ENCODE data around the gene USP30. TPM values are rescaled to one million over a fixed set of nuclear protein-coding genes. Genes with fewer than 3 reads are reported as not detected.
"Not testable (repeated sequence)": the region's sequence is repeated elsewhere in the genome, so short reads cannot be mapped to it uniquely, and the experiment has no call there.

The USP30 gene
- total RNA-seq: 20.4 TPM

GRCh38 chr12:109052414-109053323 lies at the start of gene USP30:
TSS of gene USP30 (plus strand) at chr12:109052576. CDS start at chr12:109052679, 103 bp downstream.
- DNase-seq (ENCODE audit: low spot score): peak; percentile 82

GRCh38 chr12:109004017-109004416 lies 48.4 kb upstream of the USP30 start:
- no peak for DNase-seq (ENCODE audit: low spot score)

GRCh38 chr12:109009766-109010165 lies 42.6 kb upstream of the USP30 start:
- no peak for DNase-seq (ENCODE audit: low spot score)

GRCh38 chr12:109010259-109010658 lies 42.1 kb upstream of the USP30 start:
- no peak for DNase-seq (ENCODE audit: low spot score)

GRCh38 chr12:109014984-109015765 lies 37.2 kb upstream of the USP30 start:
- no peak for DNase-seq (ENCODE audit: low spot score)

GRCh38 chr12:109016016-109016415 lies 36.4 kb upstream of the USP30 start:
- no peak for DNase-seq (ENCODE audit: low spot score)

GRCh38 chr12:109016978-109017377 lies 35.4 kb upstream of the USP30 start:
- no peak for DNase-seq (ENCODE audit: low spot score)

- no peak for DNase-seq (ENCODE audit: low spot score)
Measured at GRCh38 chr12:109018296-109018695, 34.1 kb upstream of the USP30 start.

- DNase-seq (ENCODE audit: low spot score): no peak
Measured at GRCh38 chr12:109020146-109020795, 32.1 kb upstream of the USP30 start.

- peak; percentile 83 for DNase-seq (ENCODE audit: low spot score)
Measured at GRCh38 chr12:109020796-109021380, 31.5 kb upstream of the USP30 start, which contains the start of gene SVOP. TSS of gene SVOP (minus strand) at chr12:109021068. CDS start at chr12:109020868, 200 bp downstream.

GRCh38 chr12:109027767-109028166 lies 24.6 kb upstream of the USP30 start:
- DNase-seq (ENCODE audit: low spot score): no peak

- not testable (repeated sequence) for DNase-seq (ENCODE audit: low spot score)
Measured at GRCh38 chr12:109028624-109029023, 23.8 kb upstream of the USP30 start.

GRCh38 chr12:109029411-109029810 lies 23.0 kb upstream of the USP30 start:
- DNase-seq (ENCODE audit: low spot score): no peak

GRCh38 chr12:109033239-109034196 lies 18.9 kb upstream of the USP30 start:
- no peak for DNase-seq (ENCODE audit: low spot score)

- DNase-seq (ENCODE audit: low spot score): no peak
Measured at GRCh38 chr12:109036975-109037374, 15.4 kb upstream of the USP30 start.

GRCh38 chr12:109044241-109044640 lies 8.1 kb upstream of the USP30 start:
- no peak for DNase-seq (ENCODE audit: low spot score)

- no peak for DNase-seq (ENCODE audit: low spot score)
Measured at GRCh38 chr12:109047081-109047805, 5.1 kb upstream of the USP30 start.

GRCh38 chr12:109048706-109049105 lies 3.7 kb upstream of the USP30 start:
- not testable (repeated sequence) for DNase-seq (ENCODE audit: low spot score)

GRCh38 chr12:109049794-109050193 lies 2.6 kb upstream of the USP30 start:
- not testable (repeated sequence) for DNase-seq (ENCODE audit: low spot score)

GRCh38 chr12:109052097-109052413 lies 321 bp upstream of the USP30 start:
- no peak for DNase-seq (ENCODE audit: low spot score)
